HL-60 (cell line): ENCODE measurements around the gene COMMD2.
A peak's percentile ranks its signal among the peaks of the same experiment; 100 is the strongest.

Experiments used
- CTCF ChIP-seq: IDR thresholded peaks from one replicate; pipeline ENCODE4 v1.5.1; 2011; ENCODE audit warnings: low read length, control low read depth, inconsistent platforms; ENCODE audit not compliant: insufficient read depth
- GABPA ChIP-seq: IDR thresholded peaks from 2 replicates; pipeline ENCODE4 v1.6.1; 2012; ENCODE audit warnings: low read depth
- POLR2AphosphoS5 ChIP-seq: IDR thresholded peaks from 2 replicates; pipeline ENCODE4 v1.6.1; 2012; ENCODE audit warnings: low read depth
- REST ChIP-seq: IDR thresholded peaks from 2 replicates; pipeline ENCODE4 v1.6.1; 2012; ENCODE audit warnings: low read depth; ENCODE audit not compliant: insufficient replicate concordance

GRCh38 chr3:149771652-149772271 is 19.5 kb upstream of the COMMD2 start:
- TF ChIP-seq REST = no peak
- TF ChIP-seq CTCF = peak; percentile 59
- TF ChIP-seq GABPA = no peak
- TF ChIP-seq POLR2AphosphoS5 = no peak
